Neural cell (in vitro differentiated cells): ENCODE data around the gene MPP3. TPM values are rescaled to one million over a fixed set of nuclear protein-coding genes. Genes with fewer than 3 reads are reported as not detected.

Experiments
- H2AFZ ChIP-seq: fragments of 200-600, 300-800 bp; sonication (generic), shearing (Covaris generic); 2 replicates; pipeline ENCODE4 v1.6.0; 2014; ENCODE audit warnings: low read depth, mild to moderate bottlenecking, antibody characterized with exemption, low read length, moderate library complexity
- H3F3A ChIP-seq: fragments of 200-600 bp; shearing (Covaris generic); 2 replicates; pipeline ENCODE4 v1.6.1; 2016; ENCODE audit warnings: mild to moderate bottlenecking, moderate library complexity, mixed read lengths, antibody characterized with exemption, low read length; ENCODE audit not compliant: insufficient read depth, poor library complexity, severe bottlenecking
- H3K27ac ChIP-seq: fragments of 200-600, 300-800 bp; sonication (generic), shearing (Covaris generic); 2 replicates; pipeline ENCODE4 v1.5.1; 2014; ENCODE audit warnings: mild to moderate bottlenecking, low read length, moderate library complexity
- H3K27me3 ChIP-seq: fragments of 300-800, 200-600 bp; sonication (generic), shearing (Covaris generic); 2 replicates; pipeline ENCODE4 v1.6.0; 2014; ENCODE audit warnings: mild to moderate bottlenecking, low read depth, low read length, moderate library complexity; ENCODE audit not compliant: insufficient read depth
- H3K36me3 ChIP-seq: fragments of 300-800, 200-600 bp; sonication (generic), shearing (Covaris generic); 2 replicates; pipeline ENCODE4 v1.5.1; 2014; ENCODE audit warnings: mild to moderate bottlenecking, antibody characterized with exemption, low read length, moderate library complexity; ENCODE audit not compliant: insufficient read depth
- H3K4me2 ChIP-seq: fragments of 300-800, 200-600 bp; sonication (generic), shearing (Covaris generic); 2 replicates; pipeline ENCODE4 v1.6.0; 2014; ENCODE audit warnings: mild to moderate bottlenecking, low read length
- H3K4me3 ChIP-seq: fragments of 300-800, 200-600 bp; sonication (generic), shearing (Covaris generic); 2 replicates; pipeline ENCODE4 v1.5.1; 2014; ENCODE audit warnings: mild to moderate bottlenecking, low read length, moderate library complexity
- H3K79me2 ChIP-seq: fragments of 200-600 bp; shearing (Covaris generic); replicated peaks from 2 replicates; pipeline ENCODE4 v1.6.0; 2014; ENCODE audit warnings: mild to moderate bottlenecking, low read length, moderate library complexity; ENCODE audit not compliant: insufficient read depth
- H3K9ac ChIP-seq: fragments of 300-800, 200-600 bp; sonication (generic), shearing (Covaris generic); 2 replicates; pipeline ENCODE4 v1.6.1; 2016; ENCODE audit warnings: mild to moderate bottlenecking, low read length, mixed read lengths
- H3K9me2 ChIP-seq: fragments of 200-600 bp; shearing (Covaris generic); 2 replicates; pipeline ENCODE4 v1.6.1; 2016; ENCODE audit warnings: mild to moderate bottlenecking, low read length, mixed read lengths; ENCODE audit not compliant: insufficient read depth
- H3K9me3 ChIP-seq: fragments of 200-600, 300-800 bp; sonication (generic), shearing (Covaris generic); 2 replicates; pipeline ENCODE4 v1.6.1; 2016; ENCODE audit warnings: mild to moderate bottlenecking, mixed run types, low read length, moderate library complexity, mixed read lengths
- H4K20me1 ChIP-seq: fragments of 200-600 bp; shearing (Covaris generic); 2 replicates; pipeline ENCODE4 v1.6.1; 2016; ENCODE audit warnings: mild to moderate bottlenecking, mixed run types; ENCODE audit not compliant: insufficient read depth
- EP300 ChIP-seq: fragments of 450-650 bp; conservative IDR thresholded peaks from 2 replicates; pipeline ENCODE4 v1.6.1; 2014; ENCODE audit warnings: antibody characterized with exemption, mild to moderate bottlenecking, moderate library complexity; ENCODE audit not compliant: poor library complexity, severe bottlenecking
- EZH2 ChIP-seq: fragments of 200-600, 300-800 bp; shearing (Covaris generic), sonication (generic); IDR thresholded peaks from 2 replicates; pipeline ENCODE4 v1.6.1; 2014; ENCODE audit warnings: antibody characterized with exemption, low read length, borderline replicate concordance, mild to moderate bottlenecking; ENCODE audit not compliant: insufficient read depth, poor library complexity, severe bottlenecking
- MXI1 ChIP-seq: fragments of 450-650 bp; conservative IDR thresholded peaks from 2 replicates; pipeline ENCODE4 v1.6.1; 2014; ENCODE audit warnings: antibody characterized with exemption, mild to moderate bottlenecking; ENCODE audit not compliant: poor library complexity, severe bottlenecking
- POLR2AphosphoS5 ChIP-seq: IDR thresholded peaks from 2 replicates; pipeline ENCODE4 v1.6.1; 2012
- RAD21 ChIP-seq: fragments of 450-650 bp; conservative IDR thresholded peaks from 2 replicates; pipeline ENCODE4 v1.6.1; 2014; ENCODE audit warnings: antibody characterized with exemption, mild to moderate bottlenecking, moderate library complexity
- SMC3 ChIP-seq: fragments of 450-650 bp; conservative IDR thresholded peaks from 2 replicates; pipeline ENCODE4 v1.6.1; 2014; ENCODE audit warnings: antibody characterized with exemption, mild to moderate bottlenecking, moderate library complexity; ENCODE audit not compliant: poor library complexity
- TAF1 ChIP-seq: IDR thresholded peaks from 2 replicates; pipeline ENCODE4 v1.6.1; 2012; ENCODE audit warnings: low read depth
- polyA plus RNA-seq: library from polyadenylated mRNA; depleted of rRNA; stranded (reverse); fragments of >200 nt; gene quantifications from 2 replicates; pipeline ENCODE4 v1.2.3, GENCODE V29; 2014
- TF ChIP-seq, protein P1 (sequence below): fragments of 450-650 bp; IDR thresholded peaks from 2 replicates; pipeline ENCODE4 v1.5.1; 2014; ENCODE audit warnings: antibody characterized with exemption, mild to moderate bottlenecking, moderate library complexity; ENCODE audit not compliant: poor library complexity, severe bottlenecking
- TF ChIP-seq, protein P2 (sequence below): IDR thresholded peaks from 2 replicates; pipeline ENCODE4 v1.6.1; 2012; ENCODE audit warnings: borderline replicate concordance

MPP3 gene
- polyA plus RNA-seq, 1 donor from 2014 or later, result 48.1 TPM

DNA sequence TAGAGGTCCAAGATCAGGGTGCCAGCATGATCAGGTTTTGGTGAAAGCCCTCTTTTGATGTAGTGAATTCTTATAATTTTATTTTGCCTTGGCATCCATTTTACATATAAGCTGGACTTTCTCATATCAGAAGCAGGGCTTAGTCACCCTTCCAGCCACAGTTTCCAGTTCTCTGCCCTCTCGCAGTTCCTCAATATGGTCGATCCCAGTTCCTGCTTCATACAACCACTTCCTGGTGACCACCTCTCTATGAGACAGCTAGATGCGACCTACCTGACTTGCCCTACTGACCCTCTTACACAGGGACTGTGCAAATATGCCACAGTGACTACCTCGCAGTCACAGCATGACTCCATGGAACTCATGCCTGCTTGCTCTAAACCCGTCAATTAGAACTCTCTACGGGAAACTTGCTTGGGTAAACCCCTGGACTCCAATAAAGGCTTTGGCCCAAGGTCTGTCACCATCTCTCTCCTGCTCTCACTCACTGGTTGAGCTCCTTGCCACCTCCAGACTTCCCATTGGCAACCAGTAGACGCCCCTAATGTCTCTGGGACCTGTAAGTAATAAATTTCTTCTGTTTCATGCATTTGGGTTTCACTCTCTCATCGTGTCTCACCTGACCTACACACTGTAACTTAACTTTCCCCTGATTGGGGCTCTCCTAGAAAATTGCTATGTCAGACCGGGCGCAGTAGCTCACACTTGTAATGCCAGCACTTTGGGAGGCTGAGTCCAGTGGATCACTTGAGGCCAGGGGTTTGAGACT, 35.5 kb upstream of the MPP3 start:
- no peak for TF ChIP-seq POLR2AphosphoS5
- no peak for TF ChIP-seq EP300
- TF ChIP-seq TAF1, result no peak
- no peak for TF ChIP-seq EZH2
- TF ChIP-seq, protein P1, sequence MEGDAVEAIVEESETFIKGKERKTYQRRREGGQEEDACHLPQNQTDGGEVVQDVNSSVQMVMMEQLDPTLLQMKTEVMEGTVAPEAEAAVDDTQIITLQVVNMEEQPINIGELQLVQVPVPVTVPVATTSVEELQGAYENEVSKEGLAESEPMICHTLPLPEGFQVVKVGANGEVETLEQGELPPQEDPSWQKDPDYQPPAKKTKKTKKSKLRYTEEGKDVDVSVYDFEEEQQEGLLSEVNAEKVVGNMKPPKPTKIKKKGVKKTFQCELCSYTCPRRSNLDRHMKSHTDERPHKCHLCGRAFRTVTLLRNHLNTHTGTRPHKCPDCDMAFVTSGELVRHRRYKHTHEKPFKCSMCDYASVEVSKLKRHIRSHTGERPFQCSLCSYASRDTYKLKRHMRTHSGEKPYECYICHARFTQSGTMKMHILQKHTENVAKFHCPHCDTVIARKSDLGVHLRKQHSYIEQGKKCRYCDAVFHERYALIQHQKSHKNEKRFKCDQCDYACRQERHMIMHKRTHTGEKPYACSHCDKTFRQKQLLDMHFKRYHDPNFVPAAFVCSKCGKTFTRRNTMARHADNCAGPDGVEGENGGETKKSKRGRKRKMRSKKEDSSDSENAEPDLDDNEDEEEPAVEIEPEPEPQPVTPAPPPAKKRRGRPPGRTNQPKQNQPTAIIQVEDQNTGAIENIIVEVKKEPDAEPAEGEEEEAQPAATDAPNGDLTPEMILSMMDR, result no peak
- TF ChIP-seq RAD21, result no peak
- TF ChIP-seq, protein P2, sequence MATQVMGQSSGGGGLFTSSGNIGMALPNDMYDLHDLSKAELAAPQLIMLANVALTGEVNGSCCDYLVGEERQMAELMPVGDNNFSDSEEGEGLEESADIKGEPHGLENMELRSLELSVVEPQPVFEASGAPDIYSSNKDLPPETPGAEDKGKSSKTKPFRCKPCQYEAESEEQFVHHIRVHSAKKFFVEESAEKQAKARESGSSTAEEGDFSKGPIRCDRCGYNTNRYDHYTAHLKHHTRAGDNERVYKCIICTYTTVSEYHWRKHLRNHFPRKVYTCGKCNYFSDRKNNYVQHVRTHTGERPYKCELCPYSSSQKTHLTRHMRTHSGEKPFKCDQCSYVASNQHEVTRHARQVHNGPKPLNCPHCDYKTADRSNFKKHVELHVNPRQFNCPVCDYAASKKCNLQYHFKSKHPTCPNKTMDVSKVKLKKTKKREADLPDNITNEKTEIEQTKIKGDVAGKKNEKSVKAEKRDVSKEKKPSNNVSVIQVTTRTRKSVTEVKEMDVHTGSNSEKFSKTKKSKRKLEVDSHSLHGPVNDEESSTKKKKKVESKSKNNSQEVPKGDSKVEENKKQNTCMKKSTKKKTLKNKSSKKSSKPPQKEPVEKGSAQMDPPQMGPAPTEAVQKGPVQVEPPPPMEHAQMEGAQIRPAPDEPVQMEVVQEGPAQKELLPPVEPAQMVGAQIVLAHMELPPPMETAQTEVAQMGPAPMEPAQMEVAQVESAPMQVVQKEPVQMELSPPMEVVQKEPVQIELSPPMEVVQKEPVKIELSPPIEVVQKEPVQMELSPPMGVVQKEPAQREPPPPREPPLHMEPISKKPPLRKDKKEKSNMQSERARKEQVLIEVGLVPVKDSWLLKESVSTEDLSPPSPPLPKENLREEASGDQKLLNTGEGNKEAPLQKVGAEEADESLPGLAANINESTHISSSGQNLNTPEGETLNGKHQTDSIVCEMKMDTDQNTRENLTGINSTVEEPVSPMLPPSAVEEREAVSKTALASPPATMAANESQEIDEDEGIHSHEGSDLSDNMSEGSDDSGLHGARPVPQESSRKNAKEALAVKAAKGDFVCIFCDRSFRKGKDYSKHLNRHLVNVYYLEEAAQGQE, result no peak
- TF ChIP-seq MXI1, result no peak
- Histone ChIP-seq H3K9me3 (no peaks in the 10 kb centered on the region), H4K20me1 (no peaks in the 10 kb centered on the region), H3K9ac (no peak overlapping the region), H3K4me2 (no peak overlapping the region), H3F3A (no peaks in the 10 kb centered on the region), H3K27me3 (no peaks in the 10 kb centered on the region), H2AFZ (no peak overlapping the region), H3K27ac (no peak overlapping the region), H3K9me2 (no peaks in the 10 kb centered on the region), H3K79me2 (no peaks in the 10 kb centered on the region), H3K4me3 (no peak overlapping the region), H3K36me3 (no peaks in the 10 kb centered on the region)

DNA sequence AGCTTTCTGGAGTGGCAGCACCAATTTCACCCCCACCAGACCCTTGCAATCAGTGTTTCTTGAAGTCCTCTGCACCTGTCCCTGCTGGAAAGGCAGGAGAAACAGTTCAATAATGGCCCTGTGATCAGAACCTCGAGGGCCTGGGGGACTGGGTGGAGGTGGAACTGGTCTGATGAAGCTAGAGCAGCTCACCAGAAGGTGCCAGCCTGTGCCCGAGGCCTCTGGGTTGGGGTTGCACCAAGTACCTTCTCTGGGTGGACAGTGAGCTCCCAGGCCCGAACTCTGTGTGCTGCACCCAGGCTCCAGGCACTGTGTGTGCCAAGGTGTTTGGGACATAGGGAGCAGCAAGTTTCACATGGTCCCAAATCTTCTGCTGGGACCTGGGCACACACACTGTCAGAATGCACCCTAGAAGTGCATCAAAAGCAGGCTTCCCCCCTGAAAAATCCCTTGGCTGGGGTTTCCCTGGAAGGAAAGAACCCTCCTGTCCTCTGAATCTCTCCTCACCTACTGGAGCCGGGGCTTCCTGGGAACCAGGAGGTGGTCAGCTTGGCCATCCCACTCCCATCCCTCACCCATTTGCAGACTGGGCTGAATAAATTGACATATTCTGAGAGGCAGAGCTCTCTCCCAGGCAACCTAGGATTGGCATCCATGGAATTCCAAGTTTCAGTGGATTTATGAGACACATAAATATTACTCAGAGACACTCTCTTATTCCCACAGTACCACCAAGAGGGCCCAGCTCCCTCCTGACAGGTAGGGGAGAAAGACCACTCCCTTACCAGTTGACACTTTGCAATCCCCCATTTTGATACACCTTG, 31.4 kb upstream of the MPP3 start:
- Histone ChIP-seq H3K9me2 (no peaks in the 10 kb centered on the region), H3K79me2 (no peaks in the 10 kb centered on the region), H3K9me3 (no peaks in the 10 kb centered on the region), H4K20me1 (no peaks in the 10 kb centered on the region), H2AFZ (no peak overlapping the region), H3K9ac (no peak overlapping the region), H3K4me3 (no peak overlapping the region), H3K36me3 (no peaks in the 10 kb centered on the region), H3F3A (no peaks in the 10 kb centered on the region), H3K27me3 (no peaks in the 10 kb centered on the region), H3K4me2 (no peak overlapping the region), H3K27ac (no peak overlapping the region)
- TF ChIP-seq EP300, result no peak
- TF ChIP-seq, protein P2, result no peak
- TF ChIP-seq EZH2, result no peak
- TF ChIP-seq POLR2AphosphoS5, result no peak
- no peak for TF ChIP-seq SMC3
- TF ChIP-seq TAF1, result no peak
- no peak for TF ChIP-seq RAD21
